HepG2 (cell line): ENCODE measurements around the gene DLG5. TPM values are rescaled to one million over a fixed set of nuclear protein-coding genes. Genes with fewer than 3 reads are reported as not detected.

ENCODE experiments used
- DNMT1 ChIP-seq: sonication (generic); formaldehyde crosslinking; IDR thresholded peaks from 2 replicates; pipeline ENCODE4 v1.5.1; 2020; ENCODE audit warnings: mild to moderate bottlenecking, missing genetic modification reagents
- ESRRA ChIP-seq: sonication (generic); formaldehyde crosslinking; IDR thresholded peaks from 2 replicates; pipeline ENCODE4 v1.5.1; 2020; ENCODE audit warnings: mild to moderate bottlenecking, low read depth, missing genetic modification reagents
- FOXA1 ChIP-seq, 2 experiments: fragments of 450-650 bp in 1 of 2; sonication (generic) in 1 of 2; formaldehyde crosslinking in 1 of 2; IDR thresholded peaks; 2 replicates each; pipeline versions ENCODE4 v1.4.0 to v1.6.1; 2016 to 2020; ENCODE audit warnings: missing genetic modification reagents in 1 of 2
- GTF3A ChIP-seq: sonication (generic); formaldehyde crosslinking; conservative IDR thresholded peaks from 2 replicates; pipeline ENCODE4 v1.4.0; 2020; ENCODE audit warnings: mild to moderate bottlenecking, missing genetic modification reagents
- HMG20A ChIP-seq: IDR thresholded peaks from 2 replicates; pipeline ENCODE4 v1.6.1; 2016; ENCODE audit warnings: borderline replicate concordance
- MTA1 ChIP-seq: sonication (generic); formaldehyde crosslinking; IDR thresholded peaks from 2 replicates; pipeline ENCODE4 v1.4.0; 2020; ENCODE audit warnings: missing genetic modification reagents, mild to moderate bottlenecking, borderline replicate concordance
- MTF2 ChIP-seq: sonication (generic); formaldehyde crosslinking; IDR thresholded peaks from 2 replicates; pipeline ENCODE4 v1.5.0; 2020; ENCODE audit warnings: missing genetic modification reagents, borderline replicate concordance
- RELA ChIP-seq: sonication (generic); formaldehyde crosslinking; IDR thresholded peaks from 2 replicates; pipeline ENCODE4 v1.4.0; 2020; ENCODE audit warnings: missing genetic modification reagents
- REXO4 ChIP-seq: sonication (generic); formaldehyde crosslinking; IDR thresholded peaks from 2 replicates; pipeline ENCODE4 v1.8.0; 2022; ENCODE audit warnings: missing genetic modification reagents, mild to moderate bottlenecking, borderline replicate concordance
- SALL2 ChIP-seq: sonication (generic); formaldehyde crosslinking; IDR thresholded peaks from 2 replicates; pipeline ENCODE4 v1.8.1; 2023; ENCODE audit warnings: mild to moderate bottlenecking, missing genetic modification reagents, inconsistent platforms
- SUZ12 ChIP-seq: fragments of 150-350 bp; IDR thresholded peaks from 2 replicates; pipeline ENCODE4 v1.6.1; 2014; ENCODE audit warnings: low read depth, low read length
- ZFP1 ChIP-seq: IDR thresholded peaks from 2 replicates; pipeline ENCODE4 v1.6.1; 2016
- ZNF292 ChIP-seq: sonication (generic); formaldehyde crosslinking; IDR thresholded peaks from 2 replicates; pipeline ENCODE4 v1.8.1; 2022; ENCODE audit warnings: mild to moderate bottlenecking, low read depth, missing genetic modification reagents, borderline replicate concordance
- ZNF468 ChIP-seq: sonication (generic); formaldehyde crosslinking; IDR thresholded peaks from 2 replicates; pipeline ENCODE4 v1.8.0; 2022; ENCODE audit warnings: mild to moderate bottlenecking, moderate library complexity, missing genetic modification reagents
- polyA plus RNA-seq, 8 experiments: library from polyadenylated mRNA; depleted of rRNA in 3 of 8; stranded (reverse) in 7 of 8; unstranded in 1 of 8; fragments of >200 nt; fragmentation: Illumina TruSeq in 4 of 8; extraction: Trizol in 4 of 8; gene quantifications; 2 replicates each; pipeline versions ENCODE4 v1.2.1 to v1.2.3, GENCODE V29; 2011 to 2016; ENCODE audit warnings: low read depth in 4 of 8, missing spikeins in 1 of 8, mixed read lengths in 1 of 8; ENCODE audit not compliant: insufficient read depth in 1 of 8
- total RNA-seq, 5 experiments: library from RNA; depleted of rRNA; stranded (reverse); fragments of >200 nt; fragmentation: Illumina TruSeq; extraction: Trizol; gene quantifications; 2 replicates each; pipeline ENCODE4 v1.2.3, GENCODE V29; 2016; ENCODE audit warnings: low read depth in 1 of 5
- TF ChIP-seq, protein P1 (sequence below): sonication (generic); formaldehyde crosslinking; IDR thresholded peaks from 2 replicates; pipeline ENCODE4 v1.5.1; 2020; ENCODE audit warnings: mild to moderate bottlenecking, missing genetic modification reagents
- TF ChIP-seq, protein P2 (sequence below): sonication (generic); formaldehyde crosslinking; IDR thresholded peaks from 2 replicates; pipeline ENCODE4 v1.4.0; 2020; ENCODE audit warnings: low read depth, mild to moderate bottlenecking, missing genetic modification reagents
- TF ChIP-seq, protein P3 (sequence below): sonication (generic); formaldehyde crosslinking; IDR thresholded peaks from 2 replicates; pipeline ENCODE4 v1.5.1; 2020; ENCODE audit warnings: missing genetic modification reagents, mild to moderate bottlenecking, borderline replicate concordance
- TF ChIP-seq, protein P4 (sequence below): sonication (generic); formaldehyde crosslinking; IDR thresholded peaks from 2 replicates; pipeline ENCODE4 v1.4.0; 2020; ENCODE audit warnings: missing genetic modification reagents
- TF ChIP-seq, protein P5 (sequence below): sonication (generic); formaldehyde crosslinking; IDR thresholded peaks from 2 replicates; pipeline ENCODE4 v1.9.0; 2021; ENCODE audit warnings: missing genetic modification reagents, borderline replicate concordance

The DLG5 gene
- total and polyA plus RNA-seq, 2 of the 13 experiments (the other 11 are each of a cell fraction or from before 2014, with no cell fraction given) = 15.5 to 18.2 TPM

DNA sequence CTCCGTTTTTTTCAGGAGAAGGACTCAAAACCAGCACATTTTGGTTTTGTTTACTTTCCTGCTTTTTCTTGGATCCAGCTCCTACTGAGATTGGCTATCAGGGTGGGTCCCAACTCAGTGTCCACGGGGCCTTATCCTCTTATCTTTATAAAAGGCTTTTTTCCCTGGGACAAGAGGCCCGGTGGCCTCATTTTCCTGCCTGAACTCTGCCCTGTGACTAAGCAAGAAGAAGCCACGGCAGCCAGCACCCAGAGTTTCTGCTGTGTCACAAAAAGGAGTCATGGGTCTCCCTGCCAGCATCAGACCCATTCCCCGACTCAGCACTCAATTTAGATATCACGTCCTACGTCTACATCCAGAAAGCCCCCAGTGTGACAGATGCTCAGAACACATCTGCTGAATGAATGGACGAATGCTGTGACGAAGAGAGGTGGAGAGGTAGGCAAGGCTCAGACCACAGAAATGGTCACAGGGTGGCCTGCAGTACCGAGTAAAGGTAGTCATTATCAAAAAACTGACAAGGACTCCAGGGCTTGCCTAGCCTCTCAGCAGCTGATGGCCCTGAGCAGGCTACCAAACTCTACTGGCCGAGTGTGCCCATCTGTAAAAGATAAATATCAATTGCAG is 16.7 kb downstream of the DLG5 start (continued):
- TF ChIP-seq, protein P1, sequence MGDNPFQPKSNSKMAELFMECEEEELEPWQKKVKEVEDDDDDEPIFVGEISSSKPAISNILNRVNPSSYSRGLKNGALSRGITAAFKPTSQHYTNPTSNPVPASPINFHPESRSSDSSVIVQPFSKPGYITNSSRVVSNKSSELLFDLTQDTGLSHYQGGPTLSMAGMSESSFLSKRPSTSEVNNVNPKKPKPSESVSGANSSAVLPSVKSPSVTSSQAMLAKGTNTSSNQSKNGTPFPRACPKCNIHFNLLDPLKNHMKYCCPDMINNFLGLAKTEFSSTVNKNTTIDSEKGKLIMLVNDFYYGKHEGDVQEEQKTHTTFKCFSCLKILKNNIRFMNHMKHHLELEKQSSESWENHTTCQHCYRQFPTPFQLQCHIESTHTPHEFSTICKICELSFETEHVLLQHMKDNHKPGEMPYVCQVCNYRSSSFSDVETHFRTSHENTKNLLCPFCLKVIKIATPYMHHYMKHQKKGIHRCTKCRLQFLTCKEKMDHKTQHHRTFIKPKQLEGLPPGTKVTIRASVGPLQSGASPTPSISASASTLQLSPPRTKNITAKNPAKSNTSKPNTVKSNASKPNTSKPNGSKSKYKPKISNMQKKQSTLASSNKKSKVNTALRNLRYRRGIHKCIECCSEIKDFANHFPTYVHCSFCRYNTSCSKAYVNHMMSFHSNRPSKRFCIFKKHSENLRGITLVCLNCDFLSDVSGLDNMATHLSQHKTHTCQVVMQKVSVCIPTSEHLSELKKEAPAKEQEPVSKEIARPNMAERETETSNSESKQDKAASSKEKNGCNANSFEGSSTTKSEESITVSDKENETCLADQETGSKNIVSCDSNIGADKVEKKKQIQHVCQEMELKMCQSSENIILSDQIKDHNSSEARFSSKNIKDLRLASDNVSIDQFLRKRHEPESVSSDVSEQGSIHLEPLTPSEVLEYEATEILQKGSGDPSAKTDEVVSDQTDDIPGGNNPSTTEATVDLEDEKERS = 0 out of 2 replicates have a peak, but pooled peaks have one; percentile 58
- TF ChIP-seq RELA (CRISPR knock-in tag) (no peak), ZNF468 (CRISPR knock-in tag) (no peak), DNMT1 (CRISPR knock-in tag) (no peak), MTF2 (CRISPR knock-in tag) (no peak), HMG20A (CRISPR knock-in tag) (peak; percentile 81; the same call in 1 of the 2 replicates), REXO4 (CRISPR knock-in tag) (no peak), GTF3A (no peak), SALL2 (CRISPR knock-in tag) (no peak; the same call in 1 of the 2 replicates), ESRRA (no peak), ZNF292 (no peak; the same call in 1 of the 2 replicates), SUZ12 (no peak), ZFP1 (CRISPR knock-in tag) (no peak), MTA1 (peak; percentile 82), FOXA1 (IDR thresholded peaks at IDR 0.05) (no peak), FOXA1 (CRISPR knock-in tag; IDR thresholded peaks at IDR 0.05) (no peak)
- TF ChIP-seq, protein P2, sequence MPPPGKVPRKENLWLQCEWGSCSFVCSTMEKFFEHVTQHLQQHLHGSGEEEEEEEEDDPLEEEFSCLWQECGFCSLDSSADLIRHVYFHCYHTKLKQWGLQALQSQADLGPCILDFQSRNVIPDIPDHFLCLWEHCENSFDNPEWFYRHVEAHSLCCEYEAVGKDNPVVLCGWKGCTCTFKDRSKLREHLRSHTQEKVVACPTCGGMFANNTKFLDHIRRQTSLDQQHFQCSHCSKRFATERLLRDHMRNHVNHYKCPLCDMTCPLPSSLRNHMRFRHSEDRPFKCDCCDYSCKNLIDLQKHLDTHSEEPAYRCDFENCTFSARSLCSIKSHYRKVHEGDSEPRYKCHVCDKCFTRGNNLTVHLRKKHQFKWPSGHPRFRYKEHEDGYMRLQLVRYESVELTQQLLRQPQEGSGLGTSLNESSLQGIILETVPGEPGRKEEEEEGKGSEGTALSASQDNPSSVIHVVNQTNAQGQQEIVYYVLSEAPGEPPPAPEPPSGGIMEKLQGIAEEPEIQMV = no peak
- TF ChIP-seq, protein P3, sequence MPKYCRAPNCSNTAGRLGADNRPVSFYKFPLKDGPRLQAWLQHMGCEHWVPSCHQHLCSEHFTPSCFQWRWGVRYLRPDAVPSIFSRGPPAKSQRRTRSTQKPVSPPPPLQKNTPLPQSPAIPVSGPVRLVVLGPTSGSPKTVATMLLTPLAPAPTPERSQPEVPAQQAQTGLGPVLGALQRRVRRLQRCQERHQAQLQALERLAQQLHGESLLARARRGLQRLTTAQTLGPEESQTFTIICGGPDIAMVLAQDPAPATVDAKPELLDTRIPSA (CRISPR knock-in tag) = no peak
- TF ChIP-seq, protein P4, sequence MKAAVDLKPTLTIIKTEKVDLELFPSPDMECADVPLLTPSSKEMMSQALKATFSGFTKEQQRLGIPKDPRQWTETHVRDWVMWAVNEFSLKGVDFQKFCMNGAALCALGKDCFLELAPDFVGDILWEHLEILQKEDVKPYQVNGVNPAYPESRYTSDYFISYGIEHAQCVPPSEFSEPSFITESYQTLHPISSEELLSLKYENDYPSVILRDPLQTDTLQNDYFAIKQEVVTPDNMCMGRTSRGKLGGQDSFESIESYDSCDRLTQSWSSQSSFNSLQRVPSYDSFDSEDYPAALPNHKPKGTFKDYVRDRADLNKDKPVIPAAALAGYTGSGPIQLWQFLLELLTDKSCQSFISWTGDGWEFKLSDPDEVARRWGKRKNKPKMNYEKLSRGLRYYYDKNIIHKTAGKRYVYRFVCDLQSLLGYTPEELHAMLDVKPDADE (CRISPR knock-in tag) = no peak
- TF ChIP-seq, protein P5, sequence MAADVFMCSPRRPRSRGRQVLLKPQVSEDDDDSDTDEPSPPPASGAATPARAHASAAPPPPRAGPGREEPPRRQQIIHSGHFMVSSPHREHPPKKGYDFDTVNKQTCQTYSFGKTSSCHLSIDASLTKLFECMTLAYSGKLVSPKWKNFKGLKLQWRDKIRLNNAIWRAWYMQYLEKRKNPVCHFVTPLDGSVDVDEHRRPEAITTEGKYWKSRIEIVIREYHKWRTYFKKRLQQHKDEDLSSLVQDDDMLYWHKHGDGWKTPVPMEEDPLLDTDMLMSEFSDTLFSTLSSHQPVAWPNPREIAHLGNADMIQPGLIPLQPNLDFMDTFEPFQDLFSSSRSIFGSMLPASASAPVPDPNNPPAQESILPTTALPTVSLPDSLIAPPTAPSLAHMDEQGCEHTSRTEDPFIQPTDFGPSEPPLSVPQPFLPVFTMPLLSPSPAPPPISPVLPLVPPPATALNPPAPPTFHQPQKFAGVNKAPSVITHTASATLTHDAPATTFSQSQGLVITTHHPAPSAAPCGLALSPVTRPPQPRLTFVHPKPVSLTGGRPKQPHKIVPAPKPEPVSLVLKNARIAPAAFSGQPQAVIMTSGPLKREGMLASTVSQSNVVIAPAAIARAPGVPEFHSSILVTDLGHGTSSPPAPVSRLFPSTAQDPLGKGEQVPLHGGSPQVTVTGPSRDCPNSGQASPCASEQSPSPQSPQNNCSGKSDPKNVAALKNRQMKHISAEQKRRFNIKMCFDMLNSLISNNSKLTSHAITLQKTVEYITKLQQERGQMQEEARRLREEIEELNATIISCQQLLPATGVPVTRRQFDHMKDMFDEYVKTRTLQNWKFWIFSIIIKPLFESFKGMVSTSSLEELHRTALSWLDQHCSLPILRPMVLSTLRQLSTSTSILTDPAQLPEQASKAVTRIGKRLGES (CRISPR knock-in tag) = no peak
